Kidney epithelial cell (primary cell): ENCODE measurements around the gene NCAPG. TPM values are rescaled to one million over a fixed set of nuclear protein-coding genes. Genes with fewer than 3 reads are reported as not detected.

Source experiments
- DNase-seq: peaks from one replicate; pipeline ENCODE4 v3.0.0-alpha.2; 2010; ENCODE audit warnings: low read depth
- H3K27me3 ChIP-seq: 2 replicates; pipeline ENCODE4 v1.6.0; 2011; ENCODE audit warnings: low read length; ENCODE audit not compliant: control insufficient read depth, insufficient read depth
- H3K36me3 ChIP-seq: 2 replicates; pipeline ENCODE4 v1.5.1; 2011; ENCODE audit warnings: low read length; ENCODE audit not compliant: control insufficient read depth, insufficient read depth
- H3K4me3 ChIP-seq: 2 replicates; pipeline ENCODE4 v1.5.1; 2011; ENCODE audit warnings: low read depth, mild to moderate bottlenecking, control low read depth, low read length
- CTCF ChIP-seq: IDR thresholded peaks from 2 replicates; pipeline ENCODE4 v1.5.1; 2011; ENCODE audit warnings: mild to moderate bottlenecking, moderate library complexity, low read length, control low read depth, inconsistent platforms; ENCODE audit not compliant: insufficient read depth, poor library complexity, severe bottlenecking
- total RNA-seq: library from RNA; depleted of rRNA; stranded (reverse); fragments of >200 nt; gene quantifications from 2 replicates; pipeline ENCODE4 v1.2.3, GENCODE V29; 2015

The NCAPG gene
- total RNA-seq, 1 donor from 2014 or later = 6.2 TPM

GRCh38 chr4:17765514-17766286 lies 45.1 kb upstream of the NCAPG start:
- no peak for TF ChIP-seq CTCF
- Histone ChIP-seq H3K4me3 (no peak overlapping the region), H3K27me3 (no peaks in the 10 kb centered on the region), H3K36me3 (no peaks in the 10 kb centered on the region)
- DNase-seq = no peak

- DNase-seq = no peak
- no peak for TF ChIP-seq CTCF
- no peaks in the 10 kb centered on the region for H3K27me3 ChIP-seq
- no peak overlapping the region for H3K4me3 ChIP-seq
- no peaks in the 10 kb centered on the region for H3K36me3 ChIP-seq
Measured at GRCh38 chr4:17766826-17767458, 43.8 kb upstream of the NCAPG start.

- no peak for DNase-seq
- TF ChIP-seq CTCF = no peak
- Histone ChIP-seq H3K36me3 (no peaks in the 10 kb centered on the region), H3K4me3 (no peak overlapping the region), H3K27me3 (no peaks in the 10 kb centered on the region)
Measured at GRCh38 chr4:17769406-17770174, 41.2 kb upstream of the NCAPG start.

GRCh38 chr4:17770845-17771244 lies 39.9 kb upstream of the NCAPG start:
- Histone ChIP-seq H3K4me3 (no peak overlapping the region), H3K36me3 (no peaks in the 10 kb centered on the region), H3K27me3 (no peaks in the 10 kb centered on the region)
- DNase-seq = no peak
- TF ChIP-seq CTCF = no peak

GRCh38 chr4:17771284-17771908 lies 39.4 kb upstream of the NCAPG start:
- no peaks in the 10 kb centered on the region for H3K36me3 ChIP-seq
- no peaks in the 10 kb centered on the region for H3K27me3 ChIP-seq
- TF ChIP-seq CTCF = no peak
- DNase-seq = no peak
- no peak overlapping the region for H3K4me3 ChIP-seq
